Testis (tissue), 3 donors: ENCODE results near the gene CDYL. TPM values are rescaled to one million over a fixed set of nuclear protein-coding genes. Genes with fewer than 3 reads are reported as not detected.

ENCODE experiments used
- DNase-seq: peaks from one replicate; pipeline ENCODE4 v3.0.0-alpha.2; 2019
- H3K27ac ChIP-seq, 2 donors: fragments of 200-600 bp; sonication (generic); one replicate each; pipeline ENCODE4 v1.5.1; 2019
- H3K27me3 ChIP-seq: fragments of 200-600 bp; sonication (generic); one replicate; pipeline ENCODE4 v1.5.1; 2019
- H3K36me3 ChIP-seq: fragments of 200-600 bp; sonication (generic); one replicate; pipeline ENCODE4 v1.5.1; 2017; ENCODE audit warnings: low read depth; ENCODE audit errors: missing control alignments
- H3K4me1 ChIP-seq: fragments of 200-600 bp; sonication (generic); one replicate; pipeline ENCODE4 v1.5.1; 2019
- H3K4me3 ChIP-seq, 2 donors: fragments of 200-600 bp; sonication (generic); one replicate each; pipeline ENCODE4 v1.5.1; 2017 to 2019
- H3K9me3 ChIP-seq: fragments of 200-600 bp; sonication (generic); one replicate; pipeline ENCODE4 v1.5.1; 2017
- CTCF ChIP-seq, 3 experiments: fragments of 450-650 bp in 2 of 3; fragments of 200-600 bp in 1 of 3; sonication (generic) in 1 of 3; IDR thresholded peaks; one replicate each; pipeline ENCODE4 v1.5.1; 2016 to 2019; ENCODE audit warnings: antibody characterized with exemption in 3 of 3, mild to moderate bottlenecking in 2 of 3, moderate library complexity in 1 of 3
- POLR2A ChIP-seq: fragments of 450-650 bp; IDR thresholded peaks from one replicate; pipeline ENCODE4 v1.6.1; 2017; ENCODE audit warnings: antibody characterized with exemption, mild to moderate bottlenecking, moderate library complexity
- whole genome bisulfite sequencing, 2 donors: methylation state at CpG; one replicate each; pipeline ENCODE4 v1.1.5; 2018; 5-methylcytosine and 5-hydroxymethylcytosine counted together
- intact Hi-C: fragments of 100-400 bp; cut with DNase I; formaldehyde crosslinking; loops from one replicate; pipeline ENCODE4 v1.15.1; 2023; ENCODE audit warnings: low total_unique reads
- polyA plus RNA-seq: library from polyadenylated mRNA; stranded (reverse); fragments of 350-450 nt; fragmentation: Illumina TruSeq; extraction: RNeasy Lipid Tissue Mini Kit (QIAGEN cat#74804); gene quantifications from one replicate; pipeline ENCODE4 v1.2.3, GENCODE V29; 2014; ENCODE audit warnings: low read depth, low replicate concordance; ENCODE audit not compliant: insufficient read depth
- total RNA-seq, 2 donors: library from RNA; depleted of rRNA; stranded (reverse); fragments of >200 nt; gene quantifications; one replicate each; pipeline ENCODE4 v1.2.3, GENCODE V29; 2016

CDYL gene
- total and polyA plus RNA-seq, 3 donors from 2014 or later = 26.8 to 72.8 (median 46.3) TPM

GRCh38 chr6:4957521-4958231 is 181.5 kb downstream of the CDYL start:
- H3K36me3 ChIP-seq = no peaks in the 10 kb centered on the region
- no peak for DNase-seq
- no peak overlapping the region for H3K4me3 ChIP-seq
- no peaks in the 10 kb centered on the region for H3K4me1 ChIP-seq
- no peaks in the 10 kb centered on the region for H3K27me3 ChIP-seq
- no peak overlapping the region for H3K27ac ChIP-seq
- H3K9me3 ChIP-seq = no peaks in the 10 kb centered on the region
- intact Hi-C loops = no loop called here
- WGBS, 2 donors = 61 to 67% methylated on average over 9 of the region's 9 CpGs
- TF ChIP-seq POLR2A = no peak
- no peak for TF ChIP-seq CTCF (IDR thresholded peaks at IDR 0.05)

- Histone ChIP-seq H3K4me3 (no peak overlapping the region), H3K27me3 (no peaks in the 10 kb centered on the region), H3K9me3 (no peaks in the 10 kb centered on the region), H3K4me1 (no peaks in the 10 kb centered on the region), H3K27ac (no peak overlapping the region), H3K36me3 (no peaks in the 10 kb centered on the region)
- 92 to 93% methylated on average over 3 of the region's 3 CpGs for WGBS, 2 donors
- no peak for TF ChIP-seq CTCF (IDR thresholded peaks at IDR 0.05)
- no peak for TF ChIP-seq POLR2A
- intact Hi-C loops = no loop called here
- DNase-seq = no peak
Measured at GRCh38 chr6:4958624-4959023, 182.4 kb downstream of the CDYL start.

GRCh38 chr6:4961322-4962168 is 185.3 kb downstream of the CDYL start:
- no peak for DNase-seq
- intact Hi-C loops = no loop called here
- Histone ChIP-seq H3K27ac (no peak overlapping the region), H3K9me3 (no peaks in the 10 kb centered on the region), H3K27me3 (no peaks in the 10 kb centered on the region), H3K36me3 (no peaks in the 10 kb centered on the region), H3K4me1 (no peaks in the 10 kb centered on the region), H3K4me3 (no peak overlapping the region)
- 75 to 91% methylated on average over 7 to 10 of the region's 10 CpGs for whole genome bisulfite sequencing, 2 donors
- no peak for TF ChIP-seq CTCF (IDR thresholded peaks at IDR 0.05)
- no peak for TF ChIP-seq POLR2A

GRCh38 chr6:4962905-4963304 is 186.7 kb downstream of the CDYL start:
- no peak overlapping the region for H3K4me3 ChIP-seq
- H3K4me1 ChIP-seq = no peaks in the 10 kb centered on the region
- intact Hi-C loops = no loop called here
- no peaks in the 10 kb centered on the region for H3K9me3 ChIP-seq
- no peak for DNase-seq
- no peak overlapping the region for H3K27ac ChIP-seq
- H3K36me3 ChIP-seq = no peaks in the 10 kb centered on the region
- TF ChIP-seq POLR2A = no peak
- no peak for TF ChIP-seq CTCF (IDR thresholded peaks at IDR 0.05)
- 86 to 89% methylated on average over 2 of the region's 2 CpGs for WGBS, 2 donors
- H3K27me3 ChIP-seq = no peaks in the 10 kb centered on the region
